EL (cell line): ENCODE results near the gene BRICD5.
A peak's percentile ranks its signal among the peaks of the same experiment; 100 is the strongest.

Experiments
- DNase-seq: peaks from one replicate; pipeline ENCODE4 v3.0.0-alpha.2; 2016

BRICD5 gene

GRCh38 chr16:2237102-2237482, 26.4 kb upstream of the BRICD5 start:
- DNase-seq = no peak

GRCh38 chr16:2236337-2237101, 25.9 kb upstream of the BRICD5 start, which contains the start of gene DNASE1L2:
TSS of gene DNASE1L2 (plus strand) at chr16:2236444. CDS start at chr16:2236817, 373 bp downstream.
- peak; percentile 34 for DNase-seq

- no peak for DNase-seq
Observed at GRCh38 chr16:2235695-2236336, 25.2 kb upstream of the BRICD5 start.

- no peak for DNase-seq
Observed at GRCh38 chr16:2235234-2235651, 24.6 kb upstream of the BRICD5 start.

- DNase-seq = no peak
Observed at GRCh38 chr16:2234813-2235170, 24.1 kb upstream of the BRICD5 start.

- DNase-seq = no peak
Observed at GRCh38 chr16:2233872-2234812, 23.5 kb upstream of the BRICD5 start.

- no peak for DNase-seq
Observed at GRCh38 chr16:2233046-2233775, 22.5 kb upstream of the BRICD5 start.

- DNase-seq = no peak
Observed at GRCh38 chr16:2232094-2232990, 21.7 kb upstream of the BRICD5 start.

- DNase-seq = no peak
Observed at GRCh38 chr16:2231016-2231931, 20.6 kb upstream of the BRICD5 start.

GRCh38 chr16:2230376-2230775, 19.7 kb upstream of the BRICD5 start:
- DNase-seq = no peak

- no peak for DNase-seq
Observed at GRCh38 chr16:2229632-2230250, 19.1 kb upstream of the BRICD5 start.

GRCh38 chr16:2229091-2229490, 18.4 kb upstream of the BRICD5 start:
- DNase-seq = no peak

GRCh38 chr16:2228161-2228824, 17.6 kb upstream of the BRICD5 start:
- no peak for DNase-seq

GRCh38 chr16:2226918-2227317, 16.3 kb upstream of the BRICD5 start:
- no peak for DNase-seq

GRCh38 chr16:2226245-2226793, 15.7 kb upstream of the BRICD5 start:
- peak; percentile 52 for DNase-seq

- peak; percentile 52 for DNase-seq
Observed at GRCh38 chr16:2223942-2224486, 13.4 kb upstream of the BRICD5 start.

GRCh38 chr16:2223221-2223941, 12.7 kb upstream of the BRICD5 start, which contains the start of gene E4F1:
TSS of gene E4F1 (plus strand) at chr16:2223591. CDS start at chr16:2223614, 23 bp downstream.
- peak; percentile 99 for DNase-seq

GRCh38 chr16:2216330-2216729, 5.7 kb upstream of the BRICD5 start:
- DNase-seq = no peak
